ENCODE results near the gene PDLIM7. TPM values are rescaled to one million over a fixed set of nuclear protein-coding genes. Genes with fewer than 3 reads are reported as not detected.

PDLIM7 gene
- polyA plus RNA-seq, 1 of the 3 experiments (the other 2 are of a cell fraction): 206 TPM

GRCh38 chr5:177513500-177513899, 16.1 kb upstream of the PDLIM7 start:
- Histone ChIP-seq H3K9me3 (no peaks in the 10 kb centered on the region), H3K27ac (ENCODE audit: low read depth in 2 of 2, low read length in 1 of 2) (no peak overlapping the region), H3K27me3 (ENCODE audit: insufficient read depth) (no peaks in the 10 kb centered on the region), H3K4me3 (ENCODE audit: low read depth in 2 of 2, low read length in 1 of 2) (no peak overlapping the region), H4K20me1 (ENCODE audit: insufficient read depth) (no peaks in the 10 kb centered on the region), H3K4me1 (ENCODE audit: control insufficient read depth in 1 of 2, insufficient read depth in 2 of 2, low read depth in 1 of 2, low read length in 1 of 2) (peaks cover 6 to 10% of the 10 kb centered on the region in 2 experiments; a peak in 2 of 4 replicates), H3K79me2 (ENCODE audit: insufficient read depth) (peaks cover 25% of the 10 kb centered on the region), H3K9me2 (no peaks in the 10 kb centered on the region), H3F3A (replicated peaks; ENCODE audit: insufficient read depth) (peaks cover 3% of the 10 kb centered on the region), H3K36me3 (replicated peaks in 1 of 2; ENCODE audit: control insufficient read depth in 1 of 2, insufficient read depth in 2 of 2, low read length in 1 of 2) (peaks cover 20 to 55% of the 10 kb centered on the region in 2 experiments), H2AFZ (ENCODE audit: low read depth) (no peak overlapping the region), H3K9ac (no peak overlapping the region), H3K4me2 (no peak overlapping the region)
- 92% methylated on average over 9 of the region's 15 CpGs for whole genome bisulfite sequencing (ENCODE audit: low lambda C conversion rate)
- ChIA-PET CTCF (interaction anchor here (8.8 kb wide), 1 partner anchor 12 kb away, joined by 80 read pairs; no protein-coding TSS in a partner anchor), POLR2A (no interaction called here)
- no peak for DNase-seq
- no peak for TF ChIP-seq PBX3 (IDR thresholded peaks at IDR 0.05)
- TF ChIP-seq GATA2 (CRISPR knock-in tag; IDR thresholded peaks at IDR 0.05): no peak
- no peak for TF ChIP-seq FOXM1 (IDR thresholded peaks at IDR 0.05; ENCODE audit: low read depth)
- TF ChIP-seq NRF1 (IDR thresholded peaks at IDR 0.05; ENCODE audit: low read depth, low read length): no peak
- no peak for TF ChIP-seq RXRA (IDR thresholded peaks at IDR 0.05; ENCODE audit: borderline replicate concordance, low read depth)
- TF ChIP-seq, protein P1, sequence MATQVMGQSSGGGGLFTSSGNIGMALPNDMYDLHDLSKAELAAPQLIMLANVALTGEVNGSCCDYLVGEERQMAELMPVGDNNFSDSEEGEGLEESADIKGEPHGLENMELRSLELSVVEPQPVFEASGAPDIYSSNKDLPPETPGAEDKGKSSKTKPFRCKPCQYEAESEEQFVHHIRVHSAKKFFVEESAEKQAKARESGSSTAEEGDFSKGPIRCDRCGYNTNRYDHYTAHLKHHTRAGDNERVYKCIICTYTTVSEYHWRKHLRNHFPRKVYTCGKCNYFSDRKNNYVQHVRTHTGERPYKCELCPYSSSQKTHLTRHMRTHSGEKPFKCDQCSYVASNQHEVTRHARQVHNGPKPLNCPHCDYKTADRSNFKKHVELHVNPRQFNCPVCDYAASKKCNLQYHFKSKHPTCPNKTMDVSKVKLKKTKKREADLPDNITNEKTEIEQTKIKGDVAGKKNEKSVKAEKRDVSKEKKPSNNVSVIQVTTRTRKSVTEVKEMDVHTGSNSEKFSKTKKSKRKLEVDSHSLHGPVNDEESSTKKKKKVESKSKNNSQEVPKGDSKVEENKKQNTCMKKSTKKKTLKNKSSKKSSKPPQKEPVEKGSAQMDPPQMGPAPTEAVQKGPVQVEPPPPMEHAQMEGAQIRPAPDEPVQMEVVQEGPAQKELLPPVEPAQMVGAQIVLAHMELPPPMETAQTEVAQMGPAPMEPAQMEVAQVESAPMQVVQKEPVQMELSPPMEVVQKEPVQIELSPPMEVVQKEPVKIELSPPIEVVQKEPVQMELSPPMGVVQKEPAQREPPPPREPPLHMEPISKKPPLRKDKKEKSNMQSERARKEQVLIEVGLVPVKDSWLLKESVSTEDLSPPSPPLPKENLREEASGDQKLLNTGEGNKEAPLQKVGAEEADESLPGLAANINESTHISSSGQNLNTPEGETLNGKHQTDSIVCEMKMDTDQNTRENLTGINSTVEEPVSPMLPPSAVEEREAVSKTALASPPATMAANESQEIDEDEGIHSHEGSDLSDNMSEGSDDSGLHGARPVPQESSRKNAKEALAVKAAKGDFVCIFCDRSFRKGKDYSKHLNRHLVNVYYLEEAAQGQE (IDR thresholded peaks at IDR 0.05; ENCODE audit: low read depth, low read length): no peak
- TF ChIP-seq NFIC (IDR thresholded peaks at IDR 0.05; ENCODE audit: borderline replicate concordance): no peak
- no peak for TF ChIP-seq USF1 (IDR thresholded peaks at IDR 0.05; ENCODE audit: borderline replicate concordance, low read depth)
- no peak for TF ChIP-seq TAF1 (IDR thresholded peaks at IDR 0.05; ENCODE audit: borderline replicate concordance, low read depth, low read length)
- no peak for TF ChIP-seq CHD2 (IDR thresholded peaks at IDR 0.05; ENCODE audit: low read length, partially characterized antibody)
- TF ChIP-seq ZBTB33 (IDR thresholded peaks at IDR 0.05; ENCODE audit: borderline replicate concordance, low read depth): no peak
- no peak for TF ChIP-seq RFX5 (IDR thresholded peaks at IDR 0.05; ENCODE audit: low read length)
- no peak for TF ChIP-seq JUND (IDR thresholded peaks at IDR 0.05)
- TF ChIP-seq IRF3 (IDR thresholded peaks at IDR 0.05; ENCODE audit: low read depth, low read length): no peak
